SK-N-SH (cell line): ENCODE measurements around the gene PRRT1B. TPM values are rescaled to one million over a fixed set of nuclear protein-coding genes. Genes with fewer than 3 reads are reported as not detected.

Experiments
- CTCF ChIA-PET: fragments of 300-600, 350-600 bp; formaldehyde crosslinking; extraction: SDS; loops from one replicate; lab custom pipeline; 2021; lab: Yijun Ruan, JAX
- POLR2A ChIA-PET: fragments of 350-600 bp; sonication (Branson Sonifier 250); formaldehyde crosslinking; extraction: SDS; loops from one replicate; lab custom pipeline; 2020; ENCODE audit warnings: antibody characterized with exemption, inconsistent platforms; lab: Yijun Ruan, JAX
- DNase-seq: peaks from one replicate; pipeline ENCODE4 v3.0.0; 2012
- H2AFZ ChIP-seq: fragments of 200-600 bp; sonication (generic); 2 replicates; pipeline ENCODE4 v1.8.1; 2016; ENCODE audit warnings: antibody characterized with exemption, mild to moderate bottlenecking, low read depth
- H3F3A ChIP-seq: fragments of 200-600 bp; sonication (generic); replicated peaks from 2 replicates; pipeline ENCODE3; 2016; ENCODE audit warnings: antibody characterized with exemption, mild to moderate bottlenecking; ENCODE audit not compliant: insufficient read depth
- H3K27ac ChIP-seq, 2 experiments: fragments of 200-500 bp in 1 of 2; fragments of 200-600 bp in 1 of 2; sonication (Bioruptor generic) in 1 of 2; sonication (generic), shearing (Covaris generic) in 1 of 2; 2 replicates each; pipeline versions ENCODE4 v1.5.1 to v1.6.1; 2014 to 2016; ENCODE audit warnings: low read depth in 2 of 2, inconsistent platforms in 1 of 2, low read length in 1 of 2, mild to moderate bottlenecking in 1 of 2, mixed read lengths in 1 of 2
- H3K27me3 ChIP-seq: fragments of 200-600 bp; sonication (generic), shearing (Covaris generic); 2 replicates; pipeline ENCODE4 v1.6.1; 2016; ENCODE audit warnings: mixed run types; ENCODE audit not compliant: insufficient read depth
- H3K36me3 ChIP-seq, 2 experiments: fragments of 200-500 bp in 1 of 2; fragments of 200-600 bp in 1 of 2; sonication (Bioruptor generic) in 1 of 2; sonication (generic) in 1 of 2; replicated peaks in 1 of 2; 2 replicates each; pipeline versions ENCODE3 to v1.5.1; 2014 to 2016; ENCODE audit warnings: low read length in 1 of 2, mild to moderate bottlenecking in 1 of 2; ENCODE audit not compliant: insufficient read depth in 2 of 2, control insufficient read depth in 1 of 2
- H3K4me1 ChIP-seq, 2 experiments: fragments of 200-500 bp in 1 of 2; fragments of 200-600 bp in 1 of 2; sonication (Bioruptor generic) in 1 of 2; sonication (generic), shearing (Covaris generic) in 1 of 2; 2 replicates each; pipeline versions ENCODE4 v1.5.1 to v1.6.1; 2014 to 2016; ENCODE audit warnings: low read depth in 1 of 2, low read length in 1 of 2, mixed run types in 1 of 2; ENCODE audit not compliant: insufficient read depth in 2 of 2, control insufficient read depth in 1 of 2
- H3K4me2 ChIP-seq: fragments of 200-600 bp; sonication (generic), shearing (Covaris generic); 2 replicates; pipeline ENCODE4 v1.6.1; 2017; ENCODE audit warnings: mixed run types
- H3K4me3 ChIP-seq, 2 experiments: fragments of 200-500 bp in 1 of 2; fragments of 200-600 bp in 1 of 2; sonication (Bioruptor generic) in 1 of 2; sonication (generic), shearing (Covaris generic) in 1 of 2; 2 replicates each; pipeline versions ENCODE4 v1.5.1 to v1.8.1; 2014 to 2016; ENCODE audit warnings: low read depth in 2 of 2, inconsistent platforms in 1 of 2, low read length in 1 of 2, mild to moderate bottlenecking in 1 of 2, mixed read lengths in 1 of 2, moderate library complexity in 1 of 2
- H3K79me2 ChIP-seq: fragments of 200-600 bp; sonication (generic); 2 replicates; pipeline ENCODE4 v1.8.1; 2017; ENCODE audit warnings: mild to moderate bottlenecking; ENCODE audit not compliant: insufficient read depth
- H3K9ac ChIP-seq: fragments of 200-600 bp; sonication (generic); 2 replicates; pipeline ENCODE4 v1.6.1; 2017; ENCODE audit warnings: mixed run types
- H3K9me2 ChIP-seq: fragments of 200-600 bp; sonication (generic); 2 replicates; pipeline ENCODE4 v1.6.1; 2017; ENCODE audit warnings: mixed run types
- H3K9me3 ChIP-seq: fragments of 200-600 bp; sonication (generic); 2 replicates; pipeline ENCODE4 v1.6.1; 2017; ENCODE audit warnings: mixed run types, mild to moderate bottlenecking, moderate library complexity
- H4K20me1 ChIP-seq: fragments of 200-600 bp; sonication (generic); 2 replicates; pipeline ENCODE4 v1.6.1; 2017; ENCODE audit warnings: mild to moderate bottlenecking, mixed run types; ENCODE audit not compliant: insufficient read depth
- CHD2 ChIP-seq: fragments of 150-350 bp; IDR thresholded peaks from 2 replicates; pipeline ENCODE4 v1.6.1; 2018; ENCODE audit warnings: low read length; ENCODE audit not compliant: partially characterized antibody
- EP300 ChIP-seq, 2 experiments: IDR thresholded peaks; 2 replicates each; pipeline versions ENCODE4 v1.4.0 to v1.6.1; 2012; ENCODE audit warnings: borderline replicate concordance in 1 of 2, low read depth in 1 of 2, low read length in 1 of 2
- FOSL2 ChIP-seq: IDR thresholded peaks from 2 replicates; pipeline ENCODE4 v1.4.0; 2012; ENCODE audit warnings: low read depth, mild to moderate bottlenecking, moderate library complexity, borderline replicate concordance
- FOXM1 ChIP-seq: IDR thresholded peaks from 2 replicates; pipeline ENCODE4 v1.4.0; 2012; ENCODE audit warnings: low read depth, mild to moderate bottlenecking
- GATA2 ChIP-seq: sonication (generic); formaldehyde crosslinking; IDR thresholded peaks from 2 replicates; pipeline ENCODE4 v1.5.0; 2020; ENCODE audit warnings: mild to moderate bottlenecking, missing genetic modification reagents
- NFIC ChIP-seq: IDR thresholded peaks from 2 replicates; pipeline ENCODE4 v1.4.0; 2012; ENCODE audit warnings: borderline replicate concordance
- NRF1 ChIP-seq: IDR thresholded peaks from 2 replicates; pipeline ENCODE4 v1.6.1; 2012; ENCODE audit warnings: low read depth, mild to moderate bottlenecking, low read length
- REST ChIP-seq: IDR thresholded peaks from 2 replicates; pipeline ENCODE4 v1.6.1; 2012; ENCODE audit warnings: mild to moderate bottlenecking, low read depth, low read length, moderate library complexity
- RFX5 ChIP-seq: IDR thresholded peaks from 2 replicates; pipeline ENCODE4 v1.6.1; 2012; ENCODE audit warnings: mild to moderate bottlenecking, improper control_type of control experiment, low read length
- RXRA ChIP-seq: IDR thresholded peaks from 2 replicates; pipeline ENCODE4 v1.4.0; 2012; ENCODE audit warnings: low read depth, mild to moderate bottlenecking, borderline replicate concordance
- SIN3A ChIP-seq: IDR thresholded peaks from 2 replicates; pipeline ENCODE4 v1.6.1; 2012; ENCODE audit warnings: low read depth, mild to moderate bottlenecking, low read length, moderate library complexity, borderline replicate concordance
- TCF12 ChIP-seq: IDR thresholded peaks from 2 replicates; pipeline ENCODE4 v1.4.0; 2012
- USF1 ChIP-seq: IDR thresholded peaks from 2 replicates; pipeline ENCODE4 v1.4.0; 2012; ENCODE audit warnings: low read depth, borderline replicate concordance
- YY1 ChIP-seq: IDR thresholded peaks from 2 replicates; pipeline ENCODE4 v1.4.0; 2012; ENCODE audit warnings: low read depth, mild to moderate bottlenecking
- WGBS: methylation state at CpG from one replicate; pipeline ENCODE4 v1.1.6; 2017; ENCODE audit warnings: low lambda C conversion rate; 5-methylcytosine and 5-hydroxymethylcytosine counted together
- polyA plus RNA-seq, 3 experiments: library from polyadenylated mRNA; depleted of rRNA; stranded (reverse); fragments of >200 nt; gene quantifications; 2 replicates each; pipeline ENCODE4 v1.2.3, GENCODE V29; 2012

PRRT1B gene
- polyA plus RNA-seq, 1 of the 3 experiments (the other 2 are of a cell fraction), result not detected

GRCh38 chr9:131593936-131594665, 48.8 kb downstream of the PRRT1B start:
- CTCF ChIA-PET, result interaction anchor here (0.9 to 5.8 kb wide), 4 partner anchors 145 to 162 kb away, joined by 3 to 55 read pairs (median 7); no protein-coding TSS in a partner anchor
- WGBS, result 94% methylated on average over 10 of the region's 21 CpGs

GRCh38 chr9:131594906-131595665, 49.8 kb downstream of the PRRT1B start:
- Histone ChIP-seq H3K27me3 (no peaks in the 10 kb centered on the region), H3K4me1 (no peaks in the 10 kb centered on the region), H3K4me2 (no peak overlapping the region), H4K20me1 (no peaks in the 10 kb centered on the region), H3K36me3 (peaks cover 0 to 42% of the 10 kb centered on the region in 2 experiments), H3K27ac (no peak overlapping the region), H3F3A (no peaks in the 10 kb centered on the region), H2AFZ (no peak overlapping the region), H3K79me2 (no peaks in the 10 kb centered on the region), H3K9me2 (no peaks in the 10 kb centered on the region), H3K9ac (no peak overlapping the region), H3K9me3 (no peaks in the 10 kb centered on the region), H3K4me3 (no peak overlapping the region)
- CTCF ChIA-PET, result interaction anchor here (0.9 to 5.8 kb wide), 2 partner anchors 145 to 150 kb away, joined by 7 to 55 read pairs; no protein-coding TSS in a partner anchor
- TF ChIP-seq NRF1 (no peak), FOXM1 (no peak), GATA2 (CRISPR knock-in tag) (no peak), NFIC (no peak)
- no peak for DNase-seq
- POLR2A ChIA-PET, result no interaction called here
- WGBS, result 92% methylated on average over 16 of the region's 20 CpGs

More at GRCh38 chr9:131593936-131594665, 48.8 kb downstream of the PRRT1B start:
- H3K36me3 ChIP-seq, result peaks cover 0 to 44% of the 10 kb centered on the region in 2 experiments
- H3K27me3 ChIP-seq, result no peaks in the 10 kb centered on the region
- H3K4me3 ChIP-seq, result no peak overlapping the region
- H3K4me1 ChIP-seq, result no peaks in the 10 kb centered on the region
- no peak overlapping the region for H3K27ac ChIP-seq
- no peaks in the 10 kb centered on the region for H3F3A ChIP-seq
- no peak overlapping the region for H2AFZ ChIP-seq
- no peaks in the 10 kb centered on the region for H4K20me1 ChIP-seq
- H3K4me2 ChIP-seq, result no peak overlapping the region
- no peak for DNase-seq
- TF ChIP-seq SIN3A, result no peak
- TF ChIP-seq, all 33 proteins: peak for 0
- POLR2A ChIA-PET, result no interaction called here
- H3K9me2 ChIP-seq, result no peaks in the 10 kb centered on the region
- H3K79me2 ChIP-seq, result no peaks in the 10 kb centered on the region
- H3K9me3 ChIP-seq, result no peaks in the 10 kb centered on the region
- no peak overlapping the region for H3K9ac ChIP-seq

- CTCF ChIA-PET, result no interaction called here
- peaks cover 0 to 47% of the 10 kb centered on the region in 2 experiments for H3K36me3 ChIP-seq
- 91% methylated on average over 8 of the region's 20 CpGs for WGBS
- no peak for TF ChIP-seq NFIC
- no peak for TF ChIP-seq TCF12
- TF ChIP-seq RXRA, result no peak
- no peak for TF ChIP-seq USF1
- no peak for TF ChIP-seq GATA2 (CRISPR knock-in tag)
- TF ChIP-seq REST, result no peak
- no peak for TF ChIP-seq FOSL2
- no peak for TF ChIP-seq EP300 (IDR thresholded peaks at IDR 0.05; ENCODE audit: borderline replicate concordance in 1 of 2, low read depth in 1 of 2, low read length in 1 of 2)
- no peak for TF ChIP-seq FOXM1
- no peak for TF ChIP-seq CHD2
- TF ChIP-seq YY1, result no peak
- no peak for TF ChIP-seq RFX5
These were observed 50.5 kb downstream of the PRRT1B start for GRCh38 chr9:131595696-131596429.

More at GRCh38 chr9:131595696-131596429, 50.5 kb downstream of the PRRT1B start:
- no peaks in the 10 kb centered on the region for H3K9me2 ChIP-seq
- H3K27ac ChIP-seq, result no peak overlapping the region
- H3K9ac ChIP-seq, result no peak overlapping the region
- H3K9me3 ChIP-seq, result no peaks in the 10 kb centered on the region
- H2AFZ ChIP-seq, result no peak overlapping the region
- DNase-seq, result no peak
- no peaks in the 10 kb centered on the region for H3K79me2 ChIP-seq
- no peaks in the 10 kb centered on the region for H3K27me3 ChIP-seq
- no peak overlapping the region for H3K4me3 ChIP-seq
- no peak overlapping the region for H3K4me2 ChIP-seq
- H3F3A ChIP-seq, result no peaks in the 10 kb centered on the region
- no peaks in the 10 kb centered on the region for H3K4me1 ChIP-seq
- H4K20me1 ChIP-seq, result no peaks in the 10 kb centered on the region
- POLR2A ChIA-PET, result no interaction called here
